MCF 10A (cell line): ENCODE measurements around the gene GJB6. TPM values are rescaled to one million over a fixed set of nuclear protein-coding genes. Genes with fewer than 3 reads are reported as not detected.

ENCODE experiments used
- BruUV-seq: library from RNA; stranded (reverse); fragments of 400-500 nt; replicated peaks from 2 replicates; lab custom pipeline; 2021; lab: Mats Ljungman, UMichigan
- CTCF ChIA-PET: fragments of 300-600 bp; sonication (Branson Sonifier 250); formaldehyde crosslinking; extraction: SDS; loops from one replicate; lab custom pipeline; 2021; ENCODE audit warnings: antibody characterized with exemption, inconsistent platforms; lab: Yijun Ruan, JAX
- POLR2A ChIA-PET: fragments of 300-600, 350-650 bp; sonication (Branson Sonifier 250); formaldehyde crosslinking; extraction: SDS; loops from one replicate; lab custom pipeline; 2020; ENCODE audit warnings: antibody characterized with exemption, inconsistent platforms; lab: Yijun Ruan, JAX
- DNase-seq: peaks from one replicate; pipeline ENCODE4 v3.0.0-alpha.2; 2018; ENCODE audit not compliant: unreplicated experiment
- H3K27ac Mint-ChIP-seq: one replicate; pipeline ENCODE4 v1.8.0; 2022; ENCODE audit warnings: mild to moderate bottlenecking, low read depth, mixed read lengths; ENCODE audit not compliant: unreplicated experiment
- H3K27me3 Mint-ChIP-seq: one replicate; pipeline ENCODE4 v1.8.0; 2022; ENCODE audit warnings: mixed read lengths; ENCODE audit not compliant: insufficient read depth, unreplicated experiment
- H3K36me3 Mint-ChIP-seq: one replicate; pipeline ENCODE4 v1.8.0; 2022; ENCODE audit warnings: mild to moderate bottlenecking, moderate library complexity, mixed read lengths; ENCODE audit not compliant: insufficient read depth, unreplicated experiment
- H3K4me1 Mint-ChIP-seq: one replicate; pipeline ENCODE4 v1.8.0; 2022; ENCODE audit warnings: mixed read lengths; ENCODE audit not compliant: insufficient read depth, unreplicated experiment
- H3K4me3 Mint-ChIP-seq: one replicate; pipeline ENCODE4 v1.8.0; 2022; ENCODE audit warnings: mild to moderate bottlenecking, moderate library complexity, mixed read lengths; ENCODE audit not compliant: unreplicated experiment
- H3K9me3 Mint-ChIP-seq: one replicate; pipeline ENCODE4 v1.8.0; 2022; ENCODE audit warnings: mixed read lengths; ENCODE audit not compliant: unreplicated experiment
- CTCF ChIP-seq: fragments of 200-600 bp; IDR thresholded peaks from one replicate; pipeline ENCODE4 v1.8.0; 2022; ENCODE audit warnings: antibody characterized with exemption, mild to moderate bottlenecking; ENCODE audit not compliant: unreplicated experiment
- intact Hi-C: fragments of 100-400 bp; cut with micrococcal nuclease; formaldehyde crosslinking; loops from 2 replicates; pipeline ENCODE4 v1.14.1; 2022
- total RNA-seq: library from RNA; stranded (reverse); gene quantifications from 2 replicates; pipeline ENCODE4 v1.2.3, GENCODE V29; 2022

GJB6 gene
- total RNA-seq, 1 experiment from 2014 or later, result not detected

GRCh38 chr13:20217168-20217567, 15.0 kb downstream of the GJB6 start:
- H3K27ac Mint-ChIP-seq, result no peak overlapping the region

GRCh38 chr13:20209948-20210347, 22.2 kb downstream of the GJB6 start:
- no TSS peak for BruUV-seq
- intact Hi-C loops, result no loop called here
- no peak for TF ChIP-seq CTCF
- Mint-ChIP-seq H3K27me3 (no peaks in the 10 kb centered on the region), H3K4me3 (no peak overlapping the region), H3K27ac (no peak overlapping the region), H3K36me3 (no peaks in the 10 kb centered on the region), H3K4me1 (no peaks in the 10 kb centered on the region), H3K9me3 (peaks cover 10% of the 10 kb centered on the region)
- DNase-seq, result no peak
- ChIA-PET CTCF (interaction anchor here (0.8 kb wide), 1 partner anchor 14 kb away, joined by 3 read pairs; no protein-coding TSS in a partner anchor), POLR2A (no interaction called here)

More at GRCh38 chr13:20217168-20217567, 15.0 kb downstream of the GJB6 start:
- TF ChIP-seq CTCF, result no peak
- H3K4me1 Mint-ChIP-seq, result peaks cover 6% of the 10 kb centered on the region
- H3K36me3 Mint-ChIP-seq, result no peaks in the 10 kb centered on the region
- ChIA-PET POLR2A (interaction anchor here (0.6 kb wide), 1 partner anchor 80 kb away, joined by 3 read pairs; no protein-coding TSS in a partner anchor), CTCF (no interaction called here)
- no peak overlapping the region for H3K4me3 Mint-ChIP-seq
- no peak for DNase-seq
- BruUV-seq, result no TSS peak
- no peaks in the 10 kb centered on the region for H3K27me3 Mint-ChIP-seq
- peaks cover 10% of the 10 kb centered on the region for H3K9me3 Mint-ChIP-seq
- intact Hi-C loops, result no loop called here

GRCh38 chr13:20206698-20207235, 25.4 kb downstream of the GJB6 start:
- DNase-seq, result no peak
- Mint-ChIP-seq H3K9me3 (no peaks in the 10 kb centered on the region), H3K4me3 (no peak overlapping the region), H3K27ac (no peak overlapping the region), H3K36me3 (no peaks in the 10 kb centered on the region), H3K27me3 (no peaks in the 10 kb centered on the region), H3K4me1 (no peaks in the 10 kb centered on the region)
- CTCF ChIA-PET, result no interaction called here
- TF ChIP-seq CTCF, result no peak
- POLR2A ChIA-PET, result no interaction called here
- intact Hi-C loops, result no loop called here
- no TSS peak for BruUV-seq

GRCh38 chr13:20206065-20206697, 25.9 kb downstream of the GJB6 start:
- Mint-ChIP-seq H3K4me1 (no peaks in the 10 kb centered on the region), H3K27ac (no peak overlapping the region), H3K4me3 (no peak overlapping the region), H3K36me3 (no peaks in the 10 kb centered on the region), H3K9me3 (no peaks in the 10 kb centered on the region), H3K27me3 (no peaks in the 10 kb centered on the region)
- no TSS peak for BruUV-seq
- CTCF ChIA-PET, result interaction anchor here (1.1 kb wide), 1 partner anchor 9 kb away, joined by 5 read pairs; no protein-coding TSS in a partner anchor
- intact Hi-C loops, result no loop called here
- POLR2A ChIA-PET, result no interaction called here
- no peak for DNase-seq
- TF ChIP-seq CTCF, result no peak
